ENCODE results near the gene FBXL3.
A peak's percentile ranks its signal among the peaks of the same experiment; 100 is the strongest.

Gene FBXL3

DNA sequence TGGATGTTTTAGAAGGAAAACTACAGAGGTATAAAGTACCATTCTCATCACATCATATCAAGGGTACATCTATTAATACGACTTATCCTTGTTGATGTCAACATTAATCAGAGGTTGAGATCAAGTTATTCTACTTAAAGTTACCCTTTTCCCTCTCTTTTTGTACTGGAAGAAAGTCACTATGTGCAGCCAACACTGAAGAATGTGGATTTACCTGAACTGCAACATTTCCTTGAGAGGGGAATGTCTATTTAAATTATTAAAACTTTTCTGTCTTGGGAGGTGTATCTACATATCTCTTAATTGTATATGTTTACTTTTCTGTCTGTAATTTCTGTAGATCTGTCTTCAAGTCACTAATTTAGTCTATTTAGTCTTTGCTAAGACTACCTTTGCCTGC lies 2.5 kb upstream of the FBXL3 start:
- Histone ChIP-seq H3K9me3 (ENCODE audit: control insufficient read depth, low read length) (no peaks in the 10 kb centered on the region), H3K4me1 (ENCODE audit: control insufficient read depth, insufficient read depth, low read length, poor library complexity, severe bottlenecking) (peaks cover 6% of the 10 kb centered on the region), H3K36me3 (ENCODE audit: control insufficient read depth, insufficient read depth, low read length) (no peaks in the 10 kb centered on the region), H3K4me3 (ENCODE audit: insufficient read depth, low read depth, low read length, poor library complexity, severe bottlenecking) (no peak overlapping the region), H3K27me3 (replicated peaks; ENCODE audit: control insufficient read depth, insufficient read depth, low read length, poor library complexity, severe bottlenecking) (no peaks in the 10 kb centered on the region), H3K27ac (ENCODE audit: insufficient read depth, low read length, poor library complexity, severe bottlenecking) (no peak overlapping the region)
- DNase-seq = no peak

DNA sequence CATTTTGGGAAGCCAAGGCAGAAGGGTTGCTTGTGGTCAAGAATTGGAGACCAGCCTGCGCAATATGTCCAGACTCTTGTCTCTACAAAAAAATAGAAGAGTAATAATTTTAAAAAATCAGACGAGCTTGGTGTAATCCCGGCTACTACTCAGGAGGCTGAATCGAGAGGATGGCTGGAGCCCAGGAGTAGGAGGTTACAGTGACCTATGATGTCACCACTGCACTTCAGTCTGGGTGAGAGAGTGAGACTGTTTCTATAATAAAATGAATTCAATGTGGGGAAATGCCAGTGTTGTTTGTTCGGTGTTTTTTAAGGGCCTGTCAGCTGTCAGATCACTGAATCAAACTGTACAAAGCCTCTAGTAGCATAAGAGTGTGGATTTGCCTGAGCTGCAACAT lies 1.2 kb upstream of the FBXL3 start:
- Histone ChIP-seq H3K27me3 (replicated peaks; ENCODE audit: control insufficient read depth, insufficient read depth, low read length, poor library complexity, severe bottlenecking) (no peaks in the 10 kb centered on the region), H3K4me3 (ENCODE audit: insufficient read depth, low read depth, low read length, poor library complexity, severe bottlenecking) (no peak overlapping the region), H3K27ac (ENCODE audit: insufficient read depth, low read length, poor library complexity, severe bottlenecking) (no peak overlapping the region), H3K36me3 (ENCODE audit: control insufficient read depth, insufficient read depth, low read length) (no peaks in the 10 kb centered on the region), H3K4me1 (ENCODE audit: control insufficient read depth, insufficient read depth, low read length, poor library complexity, severe bottlenecking) (peaks cover 12% of the 10 kb centered on the region), H3K9me3 (ENCODE audit: control insufficient read depth, low read length) (no peaks in the 10 kb centered on the region)
- DNase-seq = no peak

DNA sequence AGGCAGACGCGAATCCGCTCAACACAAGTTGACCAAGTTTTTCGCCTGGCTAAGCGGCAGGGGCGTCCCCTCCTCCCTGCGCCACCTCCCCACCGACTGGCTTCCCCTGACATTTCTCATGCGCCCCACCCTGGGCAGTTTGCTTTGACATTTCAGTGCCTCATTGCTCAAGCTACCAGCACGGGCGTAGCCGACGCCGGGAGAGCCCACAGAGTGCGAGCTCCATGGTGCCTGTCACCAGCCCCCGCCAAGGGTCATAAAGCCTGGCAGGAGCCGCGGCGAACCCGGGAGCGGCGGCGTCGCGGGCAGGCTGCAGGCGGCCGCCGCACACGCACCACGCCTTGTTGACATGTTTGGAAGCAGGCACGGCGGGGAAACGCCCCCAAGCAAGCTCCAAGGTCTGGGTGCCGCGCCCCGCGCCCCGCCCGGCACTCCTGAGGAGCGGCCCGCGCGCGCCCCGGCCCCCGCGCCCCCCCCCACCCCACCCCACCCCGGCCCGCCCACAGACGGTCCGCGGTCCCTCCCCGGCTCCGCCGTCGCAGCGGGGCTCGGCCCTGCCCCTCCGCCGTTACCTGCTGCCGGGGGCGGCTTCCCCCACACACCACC lies 601 bp downstream of the FBXL3 start:
- H3K27me3 ChIP-seq (replicated peaks; ENCODE audit: control insufficient read depth, insufficient read depth, low read length, poor library complexity, severe bottlenecking) = no peaks in the 10 kb centered on the region
- H3K36me3 ChIP-seq (ENCODE audit: control insufficient read depth, insufficient read depth, low read length) = peaks cover 4% of the 10 kb centered on the region
- H3K4me1 ChIP-seq (ENCODE audit: control insufficient read depth, insufficient read depth, low read length, poor library complexity, severe bottlenecking) = peaks cover 24% of the 10 kb centered on the region
- DNase-seq = peak; percentile 68 to 78 (median 75)
- H3K4me3 ChIP-seq (ENCODE audit: insufficient read depth, low read depth, low read length, poor library complexity, severe bottlenecking) = peak overlapping the region; percentile 87
- H3K9me3 ChIP-seq (ENCODE audit: control insufficient read depth, low read length) = no peaks in the 10 kb centered on the region
- peak overlapping the region; percentile 98 for H3K27ac ChIP-seq (ENCODE audit: insufficient read depth, low read length, poor library complexity, severe bottlenecking)

DNA sequence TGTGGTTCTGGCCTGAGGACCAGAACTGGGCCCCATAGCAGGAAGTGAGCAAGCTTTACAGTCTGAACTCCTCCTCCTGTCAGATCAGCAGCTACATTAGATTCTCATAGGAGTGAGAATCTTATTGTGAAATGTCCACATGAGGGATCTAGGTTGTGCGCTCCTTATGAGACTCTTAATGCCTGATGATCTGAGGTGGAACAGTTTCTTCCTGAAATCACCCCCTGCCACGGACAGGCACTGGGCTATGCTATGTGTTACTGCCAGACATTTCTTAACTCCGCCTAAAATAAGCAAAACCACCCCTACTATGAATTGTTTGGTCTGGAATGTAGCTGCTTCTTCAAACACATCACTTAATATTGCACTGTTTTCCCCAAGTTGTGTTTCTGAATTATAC lies 4.6 kb downstream of the FBXL3 start:
- Histone ChIP-seq H3K27me3 (replicated peaks; ENCODE audit: control insufficient read depth, insufficient read depth, low read length, poor library complexity, severe bottlenecking) (no peaks in the 10 kb centered on the region), H3K4me3 (ENCODE audit: insufficient read depth, low read depth, low read length, poor library complexity, severe bottlenecking) (no peak overlapping the region), H3K36me3 (ENCODE audit: control insufficient read depth, insufficient read depth, low read length) (peaks cover 18% of the 10 kb centered on the region), H3K4me1 (ENCODE audit: control insufficient read depth, insufficient read depth, low read length, poor library complexity, severe bottlenecking) (peaks cover 34% of the 10 kb centered on the region), H3K9me3 (ENCODE audit: control insufficient read depth, low read length) (no peaks in the 10 kb centered on the region), H3K27ac (ENCODE audit: insufficient read depth, low read length, poor library complexity, severe bottlenecking) (no peak overlapping the region)
- no peak for DNase-seq

DNA sequence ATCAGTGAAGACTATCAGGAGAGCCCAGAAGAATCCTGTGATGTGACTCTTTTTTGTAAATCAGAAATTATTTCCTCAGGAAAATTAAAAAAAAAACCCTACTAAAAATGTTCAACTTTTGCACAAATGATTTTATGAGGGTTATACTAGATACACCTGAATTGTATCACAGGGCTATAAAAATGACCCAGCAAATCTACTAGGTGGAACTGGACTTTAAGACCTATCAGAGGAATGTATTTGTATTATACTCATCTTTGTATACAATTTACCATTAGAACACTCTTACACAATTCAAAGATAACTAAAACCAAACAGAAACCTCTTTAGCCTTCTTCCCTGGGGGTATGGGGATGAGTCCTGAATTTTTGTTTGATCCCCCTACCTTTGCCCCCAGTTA lies 7.2 kb downstream of the FBXL3 start:
- Histone ChIP-seq H3K27me3 (replicated peaks; ENCODE audit: control insufficient read depth, insufficient read depth, low read length, poor library complexity, severe bottlenecking) (no peaks in the 10 kb centered on the region), H3K27ac (ENCODE audit: insufficient read depth, low read length, poor library complexity, severe bottlenecking) (no peak overlapping the region), H3K9me3 (ENCODE audit: control insufficient read depth, low read length) (no peaks in the 10 kb centered on the region), H3K4me1 (ENCODE audit: control insufficient read depth, insufficient read depth, low read length, poor library complexity, severe bottlenecking) (peaks cover 34% of the 10 kb centered on the region), H3K4me3 (ENCODE audit: insufficient read depth, low read depth, low read length, poor library complexity, severe bottlenecking) (no peak overlapping the region), H3K36me3 (ENCODE audit: control insufficient read depth, insufficient read depth, low read length) (peaks cover 43% of the 10 kb centered on the region)
- no peak for DNase-seq

DNA sequence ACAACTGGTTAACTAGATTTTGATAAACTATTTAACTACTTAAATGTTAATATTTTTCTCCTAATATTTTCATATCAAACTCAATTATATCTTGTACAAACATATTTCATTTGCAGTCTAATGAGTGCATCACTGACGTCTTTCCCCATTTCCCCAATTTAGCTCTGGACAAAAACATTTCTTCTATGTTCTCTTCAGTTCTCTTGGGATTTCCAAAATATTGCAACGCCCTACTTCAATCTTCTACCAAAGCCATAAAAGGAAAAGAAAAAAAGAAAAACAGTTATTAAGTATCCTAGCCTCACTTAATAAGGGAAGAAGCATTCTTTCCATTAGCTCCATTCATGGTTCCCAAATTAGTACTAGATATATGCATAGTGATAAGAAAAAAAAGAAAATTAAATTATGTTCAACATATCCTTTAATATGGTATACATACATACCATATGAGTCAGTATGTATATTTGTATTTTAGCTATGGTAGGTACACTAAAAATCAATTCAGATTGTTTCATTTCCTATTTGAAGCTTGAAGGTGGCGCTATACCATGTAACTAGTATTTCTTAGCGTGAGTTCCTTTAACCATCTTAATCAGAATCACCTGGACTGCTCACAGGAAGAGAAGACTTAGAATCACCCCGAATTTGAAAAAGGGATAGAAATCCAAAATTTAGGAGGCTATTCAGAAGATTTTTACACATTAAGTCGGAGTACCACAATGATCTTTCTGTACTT lies 9.9 kb downstream of the FBXL3 start:
- H3K4me1 ChIP-seq (ENCODE audit: control insufficient read depth, insufficient read depth, low read length, poor library complexity, severe bottlenecking) = peaks cover 17% of the 10 kb centered on the region
- no peaks in the 10 kb centered on the region for H3K9me3 ChIP-seq (ENCODE audit: control insufficient read depth, low read length)
- no peak overlapping the region for H3K4me3 ChIP-seq (ENCODE audit: insufficient read depth, low read depth, low read length, poor library complexity, severe bottlenecking)
- H3K27me3 ChIP-seq (replicated peaks; ENCODE audit: control insufficient read depth, insufficient read depth, low read length, poor library complexity, severe bottlenecking) = no peaks in the 10 kb centered on the region
- DNase-seq = no peak
- peaks cover 70% of the 10 kb centered on the region for H3K36me3 ChIP-seq (ENCODE audit: control insufficient read depth, insufficient read depth, low read length)
- no peak overlapping the region for H3K27ac ChIP-seq (ENCODE audit: insufficient read depth, low read length, poor library complexity, severe bottlenecking)

DNA sequence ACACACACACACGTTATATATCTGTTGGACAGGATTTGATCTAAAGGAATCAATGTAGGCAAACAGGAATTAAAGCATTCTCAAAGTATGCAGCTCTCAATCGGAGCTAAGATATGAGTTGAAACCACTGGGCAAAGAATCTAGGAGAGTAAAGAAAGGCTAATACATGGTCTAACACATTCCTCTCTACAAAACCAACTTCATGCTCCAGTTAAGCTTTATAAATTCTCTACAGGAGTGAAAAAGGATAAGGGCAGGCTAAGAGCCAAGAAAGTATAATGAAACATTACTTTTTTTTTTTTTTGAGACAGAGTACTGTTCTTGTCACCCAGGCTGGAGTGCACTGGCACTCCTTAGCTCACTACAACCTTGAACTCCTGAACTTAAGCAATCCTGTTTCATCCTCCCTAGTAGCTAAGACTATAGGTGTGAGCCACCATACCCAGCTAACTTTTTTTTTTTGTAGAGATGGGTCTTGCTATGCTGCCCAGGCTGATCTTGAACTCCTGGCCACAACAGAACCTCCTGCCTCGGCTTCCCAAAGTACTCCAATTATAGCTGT lies 10.6 kb downstream of the FBXL3 start:
- Histone ChIP-seq H3K9me3 (ENCODE audit: control insufficient read depth, low read length) (no peaks in the 10 kb centered on the region), H3K4me1 (ENCODE audit: control insufficient read depth, insufficient read depth, low read length, poor library complexity, severe bottlenecking) (peaks cover 16% of the 10 kb centered on the region), H3K27me3 (replicated peaks; ENCODE audit: control insufficient read depth, insufficient read depth, low read length, poor library complexity, severe bottlenecking) (no peaks in the 10 kb centered on the region), H3K36me3 (ENCODE audit: control insufficient read depth, insufficient read depth, low read length) (peaks cover 73% of the 10 kb centered on the region), H3K4me3 (ENCODE audit: insufficient read depth, low read depth, low read length, poor library complexity, severe bottlenecking) (no peak overlapping the region), H3K27ac (ENCODE audit: insufficient read depth, low read length, poor library complexity, severe bottlenecking) (no peak overlapping the region)
- no peak for DNase-seq

DNA sequence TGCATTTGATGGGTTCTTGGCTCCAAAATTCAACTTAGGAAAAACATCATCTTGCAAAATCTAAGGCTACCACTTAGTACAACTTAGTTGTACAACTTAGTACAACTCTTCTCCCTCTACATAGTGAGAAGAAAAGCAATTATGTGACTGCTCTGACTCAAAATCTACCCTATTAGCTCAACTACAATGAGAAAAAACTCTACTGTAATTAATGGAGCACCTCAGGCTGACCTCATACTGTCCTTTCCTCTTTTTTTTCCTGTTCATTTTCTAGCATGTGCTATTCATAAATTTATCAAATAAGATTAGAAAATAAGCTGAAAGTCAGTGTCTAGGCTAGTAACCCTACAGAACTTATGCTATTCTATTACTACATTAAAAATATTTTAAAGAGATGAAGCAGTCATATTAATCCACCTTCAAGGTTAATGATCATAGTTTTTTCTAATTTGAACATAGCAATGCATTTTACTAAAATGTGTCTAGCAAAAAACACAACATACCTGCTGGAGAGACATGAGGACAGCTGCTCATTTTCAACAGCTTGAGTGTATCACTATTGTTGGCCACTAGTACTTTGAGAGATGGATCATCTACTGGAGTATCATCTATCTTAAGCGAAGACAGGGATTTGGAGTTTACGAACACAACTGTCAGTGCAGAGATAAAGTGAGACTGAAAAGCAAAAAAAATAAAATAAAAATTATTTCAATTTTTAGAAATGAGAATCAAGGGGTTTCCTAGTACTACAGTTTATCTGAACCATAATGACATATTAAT lies 11.9 kb downstream of the FBXL3 start:
- no peak overlapping the region for H3K4me3 ChIP-seq (ENCODE audit: insufficient read depth, low read depth, low read length, poor library complexity, severe bottlenecking)
- DNase-seq = no peak
- peaks cover 77% of the 10 kb centered on the region for H3K36me3 ChIP-seq (ENCODE audit: control insufficient read depth, insufficient read depth, low read length)
- H3K4me1 ChIP-seq (ENCODE audit: control insufficient read depth, insufficient read depth, low read length, poor library complexity, severe bottlenecking) = peaks cover 11% of the 10 kb centered on the region
- no peaks in the 10 kb centered on the region for H3K27me3 ChIP-seq (replicated peaks; ENCODE audit: control insufficient read depth, insufficient read depth, low read length, poor library complexity, severe bottlenecking)
- H3K27ac ChIP-seq (ENCODE audit: insufficient read depth, low read length, poor library complexity, severe bottlenecking) = no peak overlapping the region
- H3K9me3 ChIP-seq (ENCODE audit: control insufficient read depth, low read length) = no peaks in the 10 kb centered on the region

DNA sequence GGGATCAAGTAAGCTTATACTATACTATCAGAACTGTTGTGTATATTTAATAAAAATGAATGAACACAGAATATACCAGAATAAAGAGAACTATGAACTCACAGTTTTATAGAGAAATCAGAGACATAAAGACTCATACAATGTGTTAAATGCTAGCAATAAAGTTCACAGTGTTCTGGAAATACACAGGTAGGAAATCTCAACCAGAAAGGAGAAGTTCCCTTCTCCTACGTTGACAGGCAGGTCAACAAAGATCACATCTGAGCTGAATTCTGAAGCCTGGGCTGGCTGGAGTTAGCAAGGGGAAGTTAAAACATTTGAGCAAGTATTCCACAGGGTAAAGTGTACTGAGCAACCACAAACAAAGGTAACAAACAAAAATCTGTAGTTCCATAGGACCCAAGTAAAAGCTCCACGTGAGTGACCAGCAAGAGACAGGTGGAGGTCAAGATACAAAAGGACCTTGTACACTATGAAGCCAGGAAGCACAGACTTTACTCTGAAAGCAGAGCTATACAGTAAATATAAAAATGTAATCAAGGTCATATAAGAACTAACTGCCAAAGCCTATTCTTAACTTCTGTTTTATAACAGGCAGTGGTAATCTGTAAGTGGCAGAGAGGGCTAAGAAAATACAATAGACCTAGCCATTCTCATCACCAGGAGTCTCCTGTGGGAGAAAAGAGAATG lies 13.0 kb downstream of the FBXL3 start:
- H3K9me3 ChIP-seq (ENCODE audit: control insufficient read depth, low read length) = no peaks in the 10 kb centered on the region
- H3K4me3 ChIP-seq (ENCODE audit: insufficient read depth, low read depth, low read length, poor library complexity, severe bottlenecking) = no peak overlapping the region
- H3K27ac ChIP-seq (ENCODE audit: insufficient read depth, low read length, poor library complexity, severe bottlenecking) = no peak overlapping the region
- no peak for DNase-seq
- H3K27me3 ChIP-seq (replicated peaks; ENCODE audit: control insufficient read depth, insufficient read depth, low read length, poor library complexity, severe bottlenecking) = no peaks in the 10 kb centered on the region
- H3K36me3 ChIP-seq (ENCODE audit: control insufficient read depth, insufficient read depth, low read length) = peaks cover 85% of the 10 kb centered on the region
- H3K4me1 ChIP-seq (ENCODE audit: control insufficient read depth, insufficient read depth, low read length, poor library complexity, severe bottlenecking) = peaks cover 6% of the 10 kb centered on the region
